H1 (cell line): ENCODE results near the gene SEMA3C. TPM values are rescaled to one million over a fixed set of nuclear protein-coding genes. Genes with fewer than 3 reads are reported as not detected.

Experiments used
- ATF3 ChIP-seq: IDR thresholded peaks from 2 replicates; pipeline ENCODE4 v1.6.1; 2011; ENCODE audit warnings: low read depth, mild to moderate bottlenecking, low read length; ENCODE audit not compliant: insufficient read depth
- BCL11A ChIP-seq, 2 experiments: IDR thresholded peaks; one replicate each; pipeline ENCODE4 v1.6.1; 2011; ENCODE audit warnings: low read depth in 2 of 2, low read length in 2 of 2, mild to moderate bottlenecking in 2 of 2
- CBX8 ChIP-seq: fragments of 300-800, 300-1000 bp; sonication (generic); IDR thresholded peaks from 2 replicates; pipeline ENCODE4 v1.7.1; 2016; ENCODE audit warnings: low read depth, low read length, borderline replicate concordance
- CHD1 ChIP-seq: IDR thresholded peaks from 2 replicates; pipeline ENCODE4 v1.6.1; 2012; ENCODE audit warnings: low read depth, low read length, improper control_type of control experiment
- CHD7 ChIP-seq: fragments of 300-600 bp; sonication (generic); IDR thresholded peaks from 2 replicates; pipeline ENCODE4 v1.7.1; 2012; ENCODE audit warnings: low read length, moderate library complexity, mild to moderate bottlenecking, inconsistent platforms; ENCODE audit not compliant: insufficient replicate concordance
- CREB1 ChIP-seq: IDR thresholded peaks from 2 replicates; pipeline ENCODE4 v1.6.1; 2012; ENCODE audit warnings: inconsistent platforms
- JUN ChIP-seq: IDR thresholded peaks from 2 replicates; pipeline ENCODE4 v1.6.1; 2011; ENCODE audit warnings: low read depth, mild to moderate bottlenecking, improper control_type of control experiment, low read length
- JUND ChIP-seq: IDR thresholded peaks from 2 replicates; pipeline ENCODE4 v1.6.1; 2011; ENCODE audit warnings: mild to moderate bottlenecking, improper control_type of control experiment, low read length
- NANOG ChIP-seq: IDR thresholded peaks from 2 replicates; pipeline ENCODE4 v1.6.1; 2011; ENCODE audit warnings: low read length, low read depth, mild to moderate bottlenecking, inconsistent platforms; ENCODE audit not compliant: insufficient read depth, poor library complexity, severe bottlenecking
- POLR2A ChIP-seq, 2 experiments: IDR thresholded peaks; 1 replicate in 1 of 2; 2 replicates in 1 of 2; pipeline ENCODE4 v1.6.1; 2011; ENCODE audit warnings: low read depth in 2 of 2, low read length in 2 of 2, mild to moderate bottlenecking in 2 of 2; ENCODE audit errors: control extremely low read depth in 1 of 2
- TCF12 ChIP-seq: IDR thresholded peaks from 2 replicates; pipeline ENCODE4 v1.6.1; 2011; ENCODE audit warnings: low read depth, mild to moderate bottlenecking, low read length
- polyA plus RNA-seq, 7 experiments: library from polyadenylated mRNA; depleted of rRNA in 3 of 7; stranded (reverse) in 5 of 7; unstranded in 2 of 7; fragments of >200 nt in 5 of 7; fragments of 200-250 nt in 2 of 7; gene quantifications; 1 replicate in 5 of 7; 2 replicates in 1 of 7; 4 replicates in 1 of 7; pipeline versions ENCODE4 v1.2.1 to v1.2.3, GENCODE V29; 2011 to 2013; ENCODE audit warnings: missing spikeins in 2 of 7, mixed read lengths in 2 of 7
- total RNA-seq: library from RNA; stranded (reverse); fragmentation: NEBNext Ultra II Directional; extraction: Animal tissue kit (Norgen Biotek cat#: 25700); gene quantifications from 2 replicates; pipeline ENCODE4 v1.2.1, GENCODE V29; 2021

Gene SEMA3C
- total and polyA plus RNA-seq, 2 of the 8 experiments (the other 6 are each of a cell fraction or from before 2014, with no cell fraction given): 0.15 to 1.4 TPM

GRCh38 chr7:80907612-80908011, 11.2 kb downstream of the SEMA3C start (continued):
- TF ChIP-seq CHD7 (no peak), CREB1 (no peak), ATF3 (no peak), JUN (no peak), NANOG (no peak), POLR2A (IDR thresholded peaks at IDR 0.05; ENCODE audit: control extremely low read depth in 1 of 2, low read depth in 2 of 2, low read length in 2 of 2) (no peak), CBX8 (no peak), TCF12 (no peak), BCL11A (IDR thresholded peaks at IDR 0.05; ENCODE audit: low read depth in 2 of 2, low read length in 2 of 2) (no peak), CHD1 (no peak), JUND (no peak)
